ENCODE measurements around the gene EXO1. TPM values are rescaled to one million over a fixed set of nuclear protein-coding genes. Genes with fewer than 3 reads are reported as not detected.

Gene EXO1
- polyA plus RNA-seq, 1 of the 3 experiments (the other 2 are of a cell fraction) = 3.9 TPM

DNA sequence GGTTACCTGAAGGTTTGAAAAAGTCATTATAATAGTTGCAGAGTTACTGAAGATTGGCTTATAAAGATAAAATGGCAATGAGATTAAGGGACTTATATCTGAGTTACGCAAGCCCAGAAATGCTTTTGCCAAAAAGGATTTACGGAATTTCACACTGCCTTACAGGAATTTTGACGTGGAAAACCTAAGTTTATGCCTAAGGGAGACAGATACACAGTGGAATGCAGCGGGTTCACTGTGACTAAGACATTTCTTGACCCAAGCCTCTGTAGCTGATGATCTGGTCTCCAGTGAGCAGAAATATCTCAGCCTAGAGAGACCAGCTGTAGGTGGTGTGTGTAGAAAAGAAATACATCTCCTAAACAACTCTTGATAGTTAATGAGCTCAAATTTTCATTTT is 10.1 kb upstream of the EXO1 start:
- POLR2A ChIA-PET = no interaction called here

DNA sequence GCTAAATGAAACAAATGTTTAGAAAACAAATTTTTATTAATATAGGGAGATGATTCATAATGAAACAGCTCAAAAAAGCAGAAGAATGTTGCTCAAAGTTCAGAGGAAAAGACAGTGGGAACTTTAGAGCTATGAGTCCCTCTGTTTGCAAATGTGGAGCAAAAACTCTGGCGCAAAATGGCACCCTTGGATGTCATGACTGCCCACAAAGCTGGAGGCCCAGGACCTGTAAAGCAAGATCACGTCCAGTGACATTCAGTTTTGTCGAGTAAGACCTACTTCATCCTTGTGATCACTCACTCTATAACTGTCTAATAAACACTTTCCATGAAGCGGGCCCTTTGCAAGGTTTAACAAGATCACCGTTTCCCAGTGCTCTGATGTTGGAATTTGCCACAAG is 9.1 kb upstream of the EXO1 start:
- Histone ChIP-seq H3K27me3 (ENCODE audit: insufficient read depth) (no peaks in the 10 kb centered on the region), H4K20me1 (ENCODE audit: insufficient read depth) (no peaks in the 10 kb centered on the region), H3K9me2 (no peaks in the 10 kb centered on the region), H3K79me2 (ENCODE audit: insufficient read depth) (no peaks in the 10 kb centered on the region), H3K4me2 (no peak overlapping the region), H3F3A (replicated peaks; ENCODE audit: insufficient read depth) (peaks cover 5% of the 10 kb centered on the region), H3K27ac (ENCODE audit: low read depth in 2 of 2, low read length in 1 of 2) (no peak overlapping the region), H3K9me3 (no peaks in the 10 kb centered on the region), H3K4me3 (ENCODE audit: low read depth in 2 of 2, low read length in 1 of 2) (no peak overlapping the region), H3K4me1 (ENCODE audit: control insufficient read depth in 1 of 2, insufficient read depth in 2 of 2, low read depth in 1 of 2, low read length in 1 of 2) (no peaks in the 10 kb centered on the region; a peak in 1 of 4 replicates), H2AFZ (ENCODE audit: low read depth) (no peak overlapping the region), H3K9ac (no peak overlapping the region), H3K36me3 (replicated peaks in 1 of 2; ENCODE audit: control insufficient read depth in 1 of 2, insufficient read depth in 2 of 2, low read length in 1 of 2) (no peaks in the 10 kb centered on the region)
- ChIA-PET CTCF (interaction anchor here (0.6 to 1.5 kb wide), 4 partner anchors 9 to 309 kb away, joined by 3 to 5 read pairs (median 4); partner anchors contain the start of gene EXO1), POLR2A (interaction anchor here (1.0 kb wide), 1 partner anchor 9 kb away, joined by 3 read pairs; the partner anchor contains the start of gene EXO1)
- TF ChIP-seq GATA2 (CRISPR knock-in tag; IDR thresholded peaks at IDR 0.05) (no peak), ELF1 (IDR thresholded peaks at IDR 0.05) (no peak), GABPA (IDR thresholded peaks at IDR 0.05; ENCODE audit: low read depth) (no peak), FOXM1 (IDR thresholded peaks at IDR 0.05; ENCODE audit: low read depth) (no peak), CHD2 (IDR thresholded peaks at IDR 0.05; ENCODE audit: low read length, partially characterized antibody) (no peak), YY1 (IDR thresholded peaks at IDR 0.05; ENCODE audit: low read depth) (no peak), SMC3 (IDR thresholded peaks at IDR 0.05; ENCODE audit: low read depth, low read length) (no peak), TCF12 (IDR thresholded peaks at IDR 0.05) (no peak), RXRA (IDR thresholded peaks at IDR 0.05; ENCODE audit: borderline replicate concordance, low read depth) (no peak), NRF1 (IDR thresholded peaks at IDR 0.05; ENCODE audit: low read depth, low read length) (no peak), SIN3A (IDR thresholded peaks at IDR 0.05; ENCODE audit: borderline replicate concordance, low read depth, low read length) (no peak), RFX5 (IDR thresholded peaks at IDR 0.05; ENCODE audit: low read length) (no peak), POLR2AphosphoS5 (IDR thresholded peaks at IDR 0.05; ENCODE audit: low read depth, low read length) (no peak), FOXJ3 (CRISPR knock-in tag; IDR thresholded peaks at IDR 0.05) (no peak), TAF1 (IDR thresholded peaks at IDR 0.05; ENCODE audit: borderline replicate concordance, low read depth, low read length) (no peak), MEF2A (IDR thresholded peaks at IDR 0.05; ENCODE audit: borderline replicate concordance, low read depth) (no peak)
- TF ChIP-seq, protein P1, sequence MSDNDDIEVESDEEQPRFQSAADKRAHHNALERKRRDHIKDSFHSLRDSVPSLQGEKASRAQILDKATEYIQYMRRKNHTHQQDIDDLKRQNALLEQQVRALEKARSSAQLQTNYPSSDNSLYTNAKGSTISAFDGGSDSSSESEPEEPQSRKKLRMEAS (IDR thresholded peaks at IDR 0.05; ENCODE audit: low read depth) = no peak
- TF ChIP-seq, protein P2, sequence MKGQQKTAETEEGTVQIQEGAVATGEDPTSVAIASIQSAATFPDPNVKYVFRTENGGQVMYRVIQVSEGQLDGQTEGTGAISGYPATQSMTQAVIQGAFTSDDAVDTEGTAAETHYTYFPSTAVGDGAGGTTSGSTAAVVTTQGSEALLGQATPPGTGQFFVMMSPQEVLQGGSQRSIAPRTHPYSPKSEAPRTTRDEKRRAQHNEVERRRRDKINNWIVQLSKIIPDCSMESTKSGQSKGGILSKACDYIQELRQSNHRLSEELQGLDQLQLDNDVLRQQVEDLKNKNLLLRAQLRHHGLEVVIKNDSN (IDR thresholded peaks at IDR 0.05; ENCODE audit: borderline replicate concordance, low read depth) = no peak
- 94% methylated on average over 5 of the region's 5 CpGs for WGBS (ENCODE audit: low lambda C conversion rate)
- DNase-seq = no peak

More for the DNA sequence above, 10.1 kb upstream of the EXO1 start:
- peaks cover 5% of the 10 kb centered on the region for H3F3A ChIP-seq (replicated peaks; ENCODE audit: insufficient read depth)
- no peaks in the 10 kb centered on the region for H3K9me3 ChIP-seq
- no peak overlapping the region for H2AFZ ChIP-seq (ENCODE audit: low read depth)
- H3K27me3 ChIP-seq (ENCODE audit: insufficient read depth) = no peaks in the 10 kb centered on the region
- H3K36me3 ChIP-seq (replicated peaks in 1 of 2; ENCODE audit: control insufficient read depth in 1 of 2, insufficient read depth in 2 of 2, low read length in 1 of 2) = no peaks in the 10 kb centered on the region
- WGBS (ENCODE audit: low lambda C conversion rate) = 81% methylated on average over 4 of the region's 4 CpGs
- H3K27ac ChIP-seq (ENCODE audit: low read depth in 2 of 2, low read length in 1 of 2) = no peak overlapping the region
- H3K4me3 ChIP-seq (ENCODE audit: low read depth in 2 of 2, low read length in 1 of 2) = no peak overlapping the region
- H3K9me2 ChIP-seq = no peaks in the 10 kb centered on the region
- no peaks in the 10 kb centered on the region; a peak in 1 of 4 replicates for H3K4me1 ChIP-seq (ENCODE audit: control insufficient read depth in 1 of 2, insufficient read depth in 2 of 2, low read depth in 1 of 2, low read length in 1 of 2)
- H3K4me2 ChIP-seq = no peak overlapping the region
- H4K20me1 ChIP-seq (ENCODE audit: insufficient read depth) = no peaks in the 10 kb centered on the region
- no peak for TF ChIP-seq SIN3A (IDR thresholded peaks at IDR 0.05; ENCODE audit: borderline replicate concordance, low read depth, low read length)
- TF ChIP-seq RCOR1 (IDR thresholded peaks at IDR 0.05; ENCODE audit: low read length) = no peak
- no peak for TF ChIP-seq GABPA (IDR thresholded peaks at IDR 0.05; ENCODE audit: low read depth)
- no peak for TF ChIP-seq CHD2 (IDR thresholded peaks at IDR 0.05; ENCODE audit: low read length, partially characterized antibody)
- TF ChIP-seq MEF2A (IDR thresholded peaks at IDR 0.05; ENCODE audit: borderline replicate concordance, low read depth) = no peak
- H3K79me2 ChIP-seq (ENCODE audit: insufficient read depth) = no peaks in the 10 kb centered on the region
- DNase-seq = no peak
- CTCF ChIA-PET = interaction anchor here (1.3 to 1.4 kb wide), 2 partner anchors 13 to 227 kb away, joined by 3 to 6 read pairs; no protein-coding TSS in a partner anchor
- no peak overlapping the region for H3K9ac ChIP-seq

Data from SK-N-SH (cell line).